Testis (tissue), 3 donors: ENCODE measurements around the gene CNTN4. TPM values are rescaled to one million over a fixed set of nuclear protein-coding genes. Genes with fewer than 3 reads are reported as not detected.

Experiments used
- DNase-seq: peaks from one replicate; pipeline ENCODE4 v3.0.0-alpha.2; 2019
- H3K27ac ChIP-seq, 2 donors: fragments of 200-600 bp; sonication (generic); one replicate each; pipeline ENCODE4 v1.5.1; 2019
- H3K27me3 ChIP-seq: fragments of 200-600 bp; sonication (generic); one replicate; pipeline ENCODE4 v1.5.1; 2019
- H3K36me3 ChIP-seq: fragments of 200-600 bp; sonication (generic); one replicate; pipeline ENCODE4 v1.5.1; 2017; ENCODE audit warnings: low read depth; ENCODE audit errors: missing control alignments
- H3K4me1 ChIP-seq: fragments of 200-600 bp; sonication (generic); one replicate; pipeline ENCODE4 v1.5.1; 2019
- H3K4me3 ChIP-seq, 2 donors: fragments of 200-600 bp; sonication (generic); one replicate each; pipeline ENCODE4 v1.5.1; 2017 to 2019
- H3K9me3 ChIP-seq: fragments of 200-600 bp; sonication (generic); one replicate; pipeline ENCODE4 v1.5.1; 2017
- CTCF ChIP-seq, 3 experiments: fragments of 450-650 bp in 2 of 3; fragments of 200-600 bp in 1 of 3; sonication (generic) in 1 of 3; IDR thresholded peaks; one replicate each; pipeline ENCODE4 v1.5.1; 2016 to 2019; ENCODE audit warnings: antibody characterized with exemption in 3 of 3, mild to moderate bottlenecking in 2 of 3, moderate library complexity in 1 of 3
- POLR2A ChIP-seq: fragments of 450-650 bp; IDR thresholded peaks from one replicate; pipeline ENCODE4 v1.6.1; 2017; ENCODE audit warnings: antibody characterized with exemption, mild to moderate bottlenecking, moderate library complexity
- WGBS, 2 donors: methylation state at CpG; one replicate each; pipeline ENCODE4 v1.1.5; 2018; 5-methylcytosine and 5-hydroxymethylcytosine counted together
- intact Hi-C: fragments of 100-400 bp; cut with DNase I; formaldehyde crosslinking; loops from one replicate; pipeline ENCODE4 v1.15.1; 2023; ENCODE audit warnings: low total_unique reads
- polyA plus RNA-seq: library from polyadenylated mRNA; stranded (reverse); fragments of 350-450 nt; fragmentation: Illumina TruSeq; extraction: RNeasy Lipid Tissue Mini Kit (QIAGEN cat#74804); gene quantifications from one replicate; pipeline ENCODE4 v1.2.3, GENCODE V29; 2014; ENCODE audit warnings: low read depth, low replicate concordance; ENCODE audit not compliant: insufficient read depth
- total RNA-seq, 2 donors: library from RNA; depleted of rRNA; stranded (reverse); fragments of >200 nt; gene quantifications; one replicate each; pipeline ENCODE4 v1.2.3, GENCODE V29; 2016

Gene CNTN4
- total and polyA plus RNA-seq, 3 donors from 2014 or later: 10.4 to 37.7 (median 19.6) TPM

DNA sequence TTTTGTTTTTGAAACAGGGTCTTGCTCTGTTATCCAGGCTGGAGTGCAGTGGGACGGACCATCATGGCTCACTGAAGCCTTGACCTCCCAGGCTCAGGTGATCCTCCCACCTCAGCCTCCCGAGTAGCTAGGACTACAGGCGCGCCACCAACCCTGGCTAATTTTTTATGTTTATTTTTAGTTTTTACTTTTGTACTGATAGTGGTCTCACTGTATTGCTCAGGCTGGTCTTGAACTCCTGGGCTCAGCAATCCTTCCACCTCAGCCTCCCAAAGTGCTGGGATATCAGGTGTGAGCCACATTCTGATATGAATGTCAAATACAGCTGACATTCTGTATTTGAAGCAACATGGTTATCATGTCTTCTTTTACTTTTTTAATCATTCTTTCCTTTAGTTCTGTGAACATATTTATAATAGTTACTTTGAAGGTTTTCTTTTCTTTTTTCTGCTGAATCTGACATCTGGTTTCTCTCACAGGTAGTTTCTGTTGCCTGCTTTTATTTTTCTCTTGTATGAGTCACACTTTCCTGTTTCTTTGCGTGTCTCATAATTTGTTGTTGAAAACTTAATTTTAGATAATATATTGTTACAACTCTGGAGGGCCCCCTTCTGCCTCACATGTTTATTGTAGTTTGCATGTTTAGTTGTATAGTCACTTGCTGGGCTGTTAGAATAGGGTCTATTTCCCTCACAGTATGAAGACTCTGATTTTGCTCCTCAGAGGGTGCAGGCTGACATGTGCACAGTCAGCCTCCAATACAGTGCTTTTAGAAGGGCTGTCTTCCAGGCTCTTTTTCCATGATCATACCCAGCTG, 8.4 kb upstream of the CNTN4 start:
- TF ChIP-seq CTCF (IDR thresholded peaks at IDR 0.05) (no peak), POLR2A (no peak)
- WGBS, 2 donors: 70 to 77% methylated on average over 5 of the region's 5 CpGs
- no peaks in the 10 kb centered on the region for H3K9me3 ChIP-seq

DNA sequence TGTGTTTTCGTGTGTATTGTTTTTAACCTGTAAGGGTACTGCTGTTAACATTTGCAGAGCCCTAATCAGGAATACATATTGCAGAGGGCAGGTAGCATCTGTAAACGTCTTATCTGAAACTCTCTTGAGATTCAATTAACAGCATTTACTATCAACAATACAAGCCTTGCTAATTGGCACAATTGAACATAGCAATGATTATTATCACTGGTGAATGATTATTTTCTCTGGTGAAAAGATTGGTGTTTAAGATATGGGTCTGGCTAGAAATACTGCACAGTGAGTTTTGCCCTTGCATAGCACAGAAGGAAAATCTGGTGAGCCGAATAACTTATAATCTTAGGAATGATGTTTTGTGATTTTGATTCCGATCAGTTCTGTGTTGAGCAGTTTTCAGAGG, 5.9 kb upstream of the CNTN4 start:
- H3K9me3 ChIP-seq: no peaks in the 10 kb centered on the region
- TF ChIP-seq POLR2A (no peak), CTCF (IDR thresholded peaks at IDR 0.05) (no peak)
- no peaks in the 10 kb centered on the region for H3K27me3 ChIP-seq
- H3K27ac ChIP-seq: no peak overlapping the region
- intact Hi-C loops: no loop called here
- DNase-seq: no peak
- H3K36me3 ChIP-seq: no peaks in the 10 kb centered on the region
- 67 to 80% methylated on average over 4 of the region's 4 CpGs for WGBS, 2 donors
- H3K4me3 ChIP-seq: no peak overlapping the region
- no peaks in the 10 kb centered on the region for H3K4me1 ChIP-seq

More for the DNA sequence above, 8.4 kb upstream of the CNTN4 start:
- H3K27ac ChIP-seq: no peak overlapping the region
- no peaks in the 10 kb centered on the region for H3K27me3 ChIP-seq
- intact Hi-C loops: no loop called here
- H3K36me3 ChIP-seq: no peaks in the 10 kb centered on the region
- no peaks in the 10 kb centered on the region for H3K4me1 ChIP-seq
- H3K4me3 ChIP-seq: no peak overlapping the region
- no peak for DNase-seq

GRCh38 chr3:2094941-2095340, 3.7 kb upstream of the CNTN4 start:
- Histone ChIP-seq H3K4me3 (no peak overlapping the region), H3K9me3 (no peaks in the 10 kb centered on the region), H3K36me3 (no peaks in the 10 kb centered on the region), H3K4me1 (no peaks in the 10 kb centered on the region), H3K27ac (no peak overlapping the region), H3K27me3 (no peaks in the 10 kb centered on the region)
- intact Hi-C loops: no loop called here
- no peak for TF ChIP-seq POLR2A
- no peak for TF ChIP-seq CTCF (IDR thresholded peaks at IDR 0.05)
- 59 to 64% methylated on average over 3 of the region's 3 CpGs for WGBS, 2 donors
- DNase-seq: no peak

DNA sequence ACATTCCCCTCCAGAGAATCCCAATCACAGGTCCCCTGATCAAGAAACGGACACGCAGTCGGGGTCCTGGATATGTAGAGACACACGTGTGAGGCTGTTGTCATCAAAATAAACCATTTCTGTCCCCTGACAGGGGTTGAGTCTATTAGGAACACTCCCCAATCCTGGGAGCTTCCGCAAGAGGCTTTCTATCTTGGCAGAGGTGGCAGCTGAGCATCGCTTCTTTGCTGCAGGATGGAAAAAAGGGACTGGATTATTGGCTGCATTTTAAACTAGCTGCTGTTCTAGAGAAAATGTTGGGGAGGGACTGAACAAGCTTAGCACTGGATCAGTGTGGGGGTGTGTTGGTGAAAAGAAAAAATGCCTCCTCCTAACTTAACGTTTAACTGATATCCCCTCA, 2.5 kb upstream of the CNTN4 start:
- Histone ChIP-seq H3K4me1 (no peaks in the 10 kb centered on the region), H3K9me3 (no peaks in the 10 kb centered on the region), H3K27me3 (no peaks in the 10 kb centered on the region), H3K27ac (no peak overlapping the region), H3K36me3 (no peaks in the 10 kb centered on the region), H3K4me3 (no peak overlapping the region)
- DNase-seq: no peak
- no peak for TF ChIP-seq CTCF (IDR thresholded peaks at IDR 0.05)
- TF ChIP-seq POLR2A: no peak
- intact Hi-C loops: no loop called here
- 15 to 47% methylated on average over 7 of the region's 7 CpGs for WGBS, 2 donors

DNA sequence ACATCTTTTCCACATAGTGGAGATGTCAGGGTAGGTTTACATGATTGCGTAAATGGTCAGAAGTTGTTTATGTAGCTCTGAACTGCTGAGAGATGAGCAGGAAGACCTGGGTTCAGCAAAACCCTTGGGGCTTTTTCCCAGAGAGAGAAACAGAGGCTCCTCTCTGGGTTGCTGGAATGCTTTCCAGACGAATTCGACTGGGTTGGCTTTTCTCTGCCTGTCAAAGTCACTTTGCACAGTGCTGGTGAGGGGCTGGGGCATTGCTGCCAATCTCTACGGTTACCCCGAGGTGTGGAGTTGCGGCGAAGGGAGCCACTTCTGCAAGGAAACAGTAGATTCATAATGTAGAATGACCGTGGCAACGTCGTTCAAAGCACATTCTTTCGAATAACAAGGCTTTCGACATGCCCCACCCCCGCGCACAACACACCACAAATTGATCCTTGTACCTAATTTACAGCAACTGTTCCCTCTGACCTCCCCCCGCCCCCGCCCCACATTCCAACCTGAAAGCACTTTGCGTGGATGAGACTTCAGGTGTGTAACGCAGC, 950 bp upstream of the CNTN4 start:
- WGBS, 2 donors: 6 to 8% methylated on average over 13 to 18 of the region's 18 CpGs
- Histone ChIP-seq H3K27me3 (no peaks in the 10 kb centered on the region), H3K4me3 (peak overlapping the region; percentile 39 to 56), H3K4me1 (no peaks in the 10 kb centered on the region), H3K9me3 (no peaks in the 10 kb centered on the region), H3K36me3 (no peaks in the 10 kb centered on the region), H3K27ac (no peak overlapping the region)
- intact Hi-C loops: no loop called here
- peak; percentile 21 for DNase-seq
- TF ChIP-seq CTCF (IDR thresholded peaks at IDR 0.05): no peak
- TF ChIP-seq POLR2A: no peak
